Measurements from ENCODE around the gene ADGB. TPM values are rescaled to one million over a fixed set of nuclear protein-coding genes. Genes with fewer than 3 reads are reported as not detected.

The ADGB gene
- total and polyA plus RNA-seq, 4 experiments from 2014 or later: not detected

- H3K9me3 ChIP-seq (ENCODE audit: control insufficient read depth in 1 of 2, low read length in 2 of 2): no peaks in the 10 kb centered on the region
- Mint-ChIP-seq H3K4me1 (peaks cover 0 to 1% (median 0%) of the 10 kb centered on the region in 4 donors), H3K27ac (no peak overlapping the region), H3K27me3 (peaks cover 6 to 14% of the 10 kb centered on the region in 2 donors), H3K4me3 (no peak overlapping the region), H3K36me3 (no peaks in the 10 kb centered on the region), H3K9me3 (peaks cover 0 to 2% (median 0%) of the 10 kb centered on the region in 8 donors)
- no peak for DNase-seq
- no peaks in the 10 kb centered on the region for H3K27me3 ChIP-seq (ENCODE audit: insufficient read depth, low read length)
- CTCF ChIA-PET (ENCODE audit: partially characterized antibody): no interaction called here
- H3K4me1 ChIP-seq (ENCODE audit: insufficient read depth, low read length): no peaks in the 10 kb centered on the region
- H3K27ac ChIP-seq (ENCODE audit: low read depth, low read length): no peak overlapping the region
- intact Hi-C loops (cut with micrococcal nuclease): no loop called here
- POLR2A ChIA-PET (ENCODE audit: partially characterized antibody): no interaction called here
- H3K4me3 ChIP-seq (ENCODE audit: low read length in 2 of 2): no peak overlapping the region
- no peaks in the 10 kb centered on the region for H3K36me3 ChIP-seq (ENCODE audit: insufficient read depth, low read length)
Observed at GRCh38 chr6:146819596-146820320, 221.0 kb downstream of the ADGB start.

DNA sequence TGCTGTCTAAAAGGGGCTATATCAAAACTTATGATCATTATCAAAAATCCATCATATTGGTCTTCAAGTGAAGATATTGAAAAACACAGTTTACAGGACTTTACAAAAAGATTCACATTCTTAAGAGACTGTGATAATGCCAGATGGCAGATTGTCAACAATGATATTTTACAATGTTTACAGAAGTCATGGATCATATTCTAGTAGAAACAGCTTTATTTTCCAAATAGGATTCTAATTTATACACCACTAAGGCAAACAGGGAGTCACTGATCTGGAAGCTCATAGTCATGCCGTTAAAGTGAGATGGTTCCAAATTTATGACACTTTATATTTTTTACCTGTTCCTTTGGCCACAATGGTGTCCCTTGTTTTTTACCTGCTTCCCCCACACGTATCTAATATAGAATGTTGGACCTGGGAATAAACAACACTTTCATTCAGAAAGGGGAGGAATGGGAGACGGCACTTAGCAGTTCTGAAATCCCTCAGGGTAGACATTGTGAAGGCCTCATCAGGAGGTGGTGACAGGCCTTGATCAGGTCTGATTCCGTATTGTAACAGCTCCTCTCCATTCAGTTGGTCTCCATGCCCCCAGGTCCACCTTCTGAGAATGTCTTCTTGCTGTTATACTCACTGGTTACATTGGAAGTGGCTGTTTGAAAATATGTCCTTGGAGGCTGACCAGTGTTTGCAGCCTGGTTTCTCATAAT, 228.6 kb downstream of the ADGB start:
- intact Hi-C loops (cut with micrococcal nuclease): no loop called here
- H3K36me3 ChIP-seq (ENCODE audit: insufficient read depth, low read length): no peaks in the 10 kb centered on the region
- H3K27me3 ChIP-seq (ENCODE audit: insufficient read depth, low read length): no peaks in the 10 kb centered on the region
- Mint-ChIP-seq H3K27me3 (peaks cover 3 to 13% of the 10 kb centered on the region in 2 donors), H3K4me3 (no peak overlapping the region), H3K9me3 (peaks cover 0 to 2% (median 0%) of the 10 kb centered on the region in 8 donors), H3K36me3 (no peaks in the 10 kb centered on the region), H3K27ac (no peak overlapping the region), H3K4me1 (no peaks in the 10 kb centered on the region)
- CTCF ChIA-PET (ENCODE audit: partially characterized antibody): no interaction called here
- POLR2A ChIA-PET (ENCODE audit: partially characterized antibody): no interaction called here
- no peaks in the 10 kb centered on the region for H3K4me1 ChIP-seq (ENCODE audit: insufficient read depth, low read length)
- no peak for DNase-seq
- no peak overlapping the region for H3K4me3 ChIP-seq (ENCODE audit: low read length in 2 of 2)
- H3K9me3 ChIP-seq (ENCODE audit: control insufficient read depth in 1 of 2, low read length in 2 of 2): no peaks in the 10 kb centered on the region
- no peak overlapping the region for H3K27ac ChIP-seq (ENCODE audit: low read depth, low read length)

- Histone ChIP-seq H3K36me3 (ENCODE audit: insufficient read depth, low read length) (no peaks in the 10 kb centered on the region), H3K9me3 (ENCODE audit: control insufficient read depth in 1 of 2, low read length in 2 of 2) (no peaks in the 10 kb centered on the region), H3K4me3 (ENCODE audit: low read length in 2 of 2) (no peak overlapping the region), H3K4me1 (ENCODE audit: insufficient read depth, low read length) (no peaks in the 10 kb centered on the region), H3K27ac (ENCODE audit: low read depth, low read length) (no peak overlapping the region), H3K27me3 (ENCODE audit: insufficient read depth, low read length) (no peaks in the 10 kb centered on the region)
- POLR2A ChIA-PET (ENCODE audit: partially characterized antibody): no interaction called here
- CTCF ChIA-PET (ENCODE audit: partially characterized antibody): no interaction called here
- Mint-ChIP-seq H3K36me3 (no peaks in the 10 kb centered on the region), H3K27me3 (peaks cover 1 to 6% of the 10 kb centered on the region in 2 donors), H3K4me3 (no peak overlapping the region), H3K27ac (no peak overlapping the region), H3K4me1 (no peaks in the 10 kb centered on the region), H3K9me3 (peaks cover 0 to 2% (median 0%) of the 10 kb centered on the region in 8 donors)
- intact Hi-C loops (cut with micrococcal nuclease): no loop called here
- DNase-seq: no peak
Observed at GRCh38 chr6:146829792-146830565, 231.2 kb downstream of the ADGB start.

DNA sequence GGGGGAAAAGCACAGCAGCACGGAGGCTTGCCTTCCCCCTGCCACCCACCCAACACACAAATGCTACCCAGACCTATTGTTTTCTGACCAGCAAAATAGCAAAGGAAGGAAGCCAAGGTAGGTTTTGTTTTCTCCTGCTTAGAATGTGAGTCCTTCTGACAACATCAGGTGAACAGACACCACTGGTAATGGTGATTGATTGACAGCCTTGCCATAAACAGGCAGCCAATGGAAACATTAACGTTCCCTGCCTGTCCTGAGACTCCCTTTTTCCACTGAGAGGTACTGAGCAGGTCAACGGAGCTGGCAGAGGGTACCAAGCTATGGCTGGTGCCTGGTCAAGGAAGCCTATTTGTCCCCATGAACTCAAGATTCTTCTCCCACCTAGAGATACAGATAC, 234.4 kb downstream of the ADGB start:
- Mint-ChIP-seq H3K27ac (no peak overlapping the region), H3K4me3 (no peak overlapping the region), H3K36me3 (no peaks in the 10 kb centered on the region), H3K4me1 (no peaks in the 10 kb centered on the region), H3K27me3 (peaks cover 1 to 6% of the 10 kb centered on the region in 2 donors), H3K9me3 (peaks cover 0 to 2% (median 0%) of the 10 kb centered on the region in 8 donors)
- no peaks in the 10 kb centered on the region for H3K9me3 ChIP-seq (ENCODE audit: control insufficient read depth in 1 of 2, low read length in 2 of 2)
- POLR2A ChIA-PET (ENCODE audit: partially characterized antibody): no interaction called here
- no peak overlapping the region for H3K4me3 ChIP-seq (ENCODE audit: low read length in 2 of 2)
- CTCF ChIA-PET (ENCODE audit: partially characterized antibody): no interaction called here
- H3K36me3 ChIP-seq (ENCODE audit: insufficient read depth, low read length): no peaks in the 10 kb centered on the region
- no peak for DNase-seq
- intact Hi-C loops (cut with micrococcal nuclease): no loop called here
- H3K27me3 ChIP-seq (ENCODE audit: insufficient read depth, low read length): no peaks in the 10 kb centered on the region
- H3K27ac ChIP-seq (ENCODE audit: low read depth, low read length): no peak overlapping the region
- H3K4me1 ChIP-seq (ENCODE audit: insufficient read depth, low read length): no peaks in the 10 kb centered on the region

DNA sequence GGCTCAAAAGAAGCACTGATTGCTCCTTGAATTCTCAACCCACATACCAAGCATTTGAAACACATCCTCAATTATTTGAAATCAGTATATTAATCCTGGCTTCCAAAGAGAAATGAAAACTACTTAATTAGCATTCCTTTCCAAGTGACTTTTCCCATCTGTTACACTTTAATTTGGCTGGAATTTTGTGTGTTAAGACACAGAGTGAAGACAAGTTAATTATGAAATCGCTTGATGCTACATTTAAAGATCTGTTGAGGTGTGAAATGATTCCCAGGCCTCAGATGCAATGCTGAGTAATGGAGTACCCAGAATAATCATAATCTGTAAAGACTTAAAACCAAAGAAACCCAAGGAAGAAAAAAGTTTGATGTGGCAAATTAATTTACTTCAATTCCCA, 241.4 kb downstream of the ADGB start:
- ChIA-PET POLR2A (ENCODE audit: partially characterized antibody) (no interaction called here), CTCF (ENCODE audit: partially characterized antibody) (interaction anchor here (0.9 kb wide), 1 partner anchor 16 kb away, joined by 3 read pairs; no protein-coding TSS in a partner anchor)
- Histone ChIP-seq H3K27ac (ENCODE audit: low read depth, low read length) (no peak overlapping the region), H3K4me3 (ENCODE audit: low read length in 2 of 2) (no peak overlapping the region), H3K9me3 (ENCODE audit: control insufficient read depth in 1 of 2, low read length in 2 of 2) (no peaks in the 10 kb centered on the region), H3K27me3 (ENCODE audit: insufficient read depth, low read length) (no peaks in the 10 kb centered on the region), H3K36me3 (ENCODE audit: insufficient read depth, low read length) (no peaks in the 10 kb centered on the region), H3K4me1 (ENCODE audit: insufficient read depth, low read length) (no peaks in the 10 kb centered on the region)
- Mint-ChIP-seq H3K27ac (no peak overlapping the region), H3K9me3 (peaks cover 0 to 3% (median 0%) of the 10 kb centered on the region in 8 donors), H3K27me3 (peaks cover 0 to 1% of the 10 kb centered on the region in 2 donors), H3K4me1 (no peaks in the 10 kb centered on the region), H3K4me3 (no peak overlapping the region), H3K36me3 (no peaks in the 10 kb centered on the region)
- DNase-seq: no peak
- intact Hi-C loops (cut with micrococcal nuclease): no loop called here

DNA sequence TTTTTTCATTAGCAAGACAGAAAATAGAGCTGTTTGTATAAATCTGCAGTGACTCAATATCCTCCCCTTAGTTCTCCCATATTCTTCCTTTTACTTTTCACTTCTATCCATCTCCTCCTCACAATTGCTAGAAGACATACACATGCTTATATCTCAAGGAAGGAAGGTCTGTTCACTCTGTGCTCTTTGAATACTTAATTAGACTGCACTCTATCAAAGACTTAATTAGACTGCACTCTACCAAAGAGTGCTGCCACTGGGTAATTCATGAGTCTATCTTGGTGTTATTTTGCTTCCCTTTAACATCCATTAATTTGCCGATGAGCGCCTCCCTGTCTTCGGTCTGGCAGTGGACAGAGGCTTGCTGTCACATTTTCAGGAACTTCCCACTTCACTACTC, 241.9 kb downstream of the ADGB start:
- H3K36me3 Mint-ChIP-seq: no peaks in the 10 kb centered on the region
- H3K27ac ChIP-seq (ENCODE audit: low read depth, low read length): no peak overlapping the region
- H3K36me3 ChIP-seq (ENCODE audit: insufficient read depth, low read length): no peaks in the 10 kb centered on the region
- H3K4me1 ChIP-seq (ENCODE audit: insufficient read depth, low read length): no peaks in the 10 kb centered on the region
- H3K27ac Mint-ChIP-seq: no peak overlapping the region
- intact Hi-C loops (cut with micrococcal nuclease): no loop called here
- H3K4me1 Mint-ChIP-seq: no peaks in the 10 kb centered on the region
- DNase-seq: no peak
- ChIA-PET CTCF (ENCODE audit: partially characterized antibody) (no interaction called here), POLR2A (ENCODE audit: partially characterized antibody) (no interaction called here)
- peaks cover 0 to 1% of the 10 kb centered on the region in 2 donors for H3K27me3 Mint-ChIP-seq
- H3K4me3 Mint-ChIP-seq: no peak overlapping the region
- peaks cover 0 to 3% (median 0%) of the 10 kb centered on the region in 8 donors for H3K9me3 Mint-ChIP-seq
- no peaks in the 10 kb centered on the region for H3K27me3 ChIP-seq (ENCODE audit: insufficient read depth, low read length)
- H3K4me3 ChIP-seq (ENCODE audit: low read length in 2 of 2): no peak overlapping the region
- no peaks in the 10 kb centered on the region for H3K9me3 ChIP-seq (ENCODE audit: control insufficient read depth in 1 of 2, low read length in 2 of 2)

DNA sequence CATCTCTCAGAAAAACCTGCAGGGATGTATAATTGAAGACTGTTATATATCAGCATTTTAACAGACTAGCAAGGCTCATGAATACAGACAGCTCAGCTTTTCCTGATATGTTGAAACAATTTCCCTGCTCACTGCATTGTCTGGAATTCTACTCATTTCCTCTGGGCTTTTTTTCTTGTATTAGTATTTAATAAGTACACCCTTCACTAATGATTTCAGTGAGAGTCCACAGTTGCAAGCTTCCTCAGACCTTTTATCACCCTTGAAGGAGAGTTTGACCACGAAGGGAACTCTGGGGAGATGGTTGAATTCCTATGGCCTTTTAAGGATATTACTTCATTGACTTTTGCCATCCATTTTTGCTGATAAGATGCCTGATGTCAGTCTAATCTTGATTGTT, 248.7 kb downstream of the ADGB start:
- H3K36me3 Mint-ChIP-seq: no peaks in the 10 kb centered on the region

More for the DNA sequence above, 248.7 kb downstream of the ADGB start:
- no peak overlapping the region for H3K4me3 ChIP-seq (ENCODE audit: low read length in 2 of 2)
- H3K9me3 ChIP-seq (ENCODE audit: control insufficient read depth in 1 of 2, low read length in 2 of 2): no peaks in the 10 kb centered on the region
- no peaks in the 10 kb centered on the region for H3K36me3 ChIP-seq (ENCODE audit: insufficient read depth, low read length)
- no peaks in the 10 kb centered on the region for H3K27me3 ChIP-seq (ENCODE audit: insufficient read depth, low read length)
- intact Hi-C loops (cut with micrococcal nuclease): no loop called here
- no peaks in the 10 kb centered on the region for H3K4me1 ChIP-seq (ENCODE audit: insufficient read depth, low read length)
- H3K4me1 Mint-ChIP-seq: no peaks in the 10 kb centered on the region
- H3K4me3 Mint-ChIP-seq: no peak overlapping the region
- POLR2A ChIA-PET (ENCODE audit: partially characterized antibody): no interaction called here
- H3K27ac Mint-ChIP-seq: no peak overlapping the region
- no peak for DNase-seq
- H3K27ac ChIP-seq (ENCODE audit: low read depth, low read length): no peak overlapping the region
- CTCF ChIA-PET (ENCODE audit: partially characterized antibody): interaction anchor here (2.4 kb wide), 1 partner anchor 9 kb away, joined by 7 read pairs; no protein-coding TSS in a partner anchor
- peaks cover 0 to 3% (median 1%) of the 10 kb centered on the region in 8 donors for H3K9me3 Mint-ChIP-seq
- peaks cover 0 to 3% of the 10 kb centered on the region in 2 donors for H3K27me3 Mint-ChIP-seq
